ENCODE data around the gene ERMARD. TPM values are rescaled to one million over a fixed set of nuclear protein-coding genes. Genes with fewer than 3 reads are reported as not detected.
"Not testable (repeated sequence)": the region's sequence is repeated elsewhere in the genome, so short reads cannot be mapped to it uniquely, and the experiment has no call there.

The ERMARD gene
- total RNA-seq, 1 experiment from 2014 or later = 22.0 TPM

GRCh38 chr6:169755162-169755561, 3.7 kb downstream of the ERMARD start:
- H3K4me3 Mint-ChIP-seq (ENCODE audit: low read depth, unreplicated experiment) = no peak overlapping the region
- DNase-seq = no peak
- intact Hi-C loops (cut with micrococcal nuclease; ENCODE audit: unreplicated experiment) = no loop called here
- no peaks in the 10 kb centered on the region for H3K27me3 Mint-ChIP-seq (ENCODE audit: unreplicated experiment)
- CTCF ChIA-PET = no interaction called here
- H3K4me1 Mint-ChIP-seq (ENCODE audit: low read depth, unreplicated experiment) = peaks cover 15% of the 10 kb centered on the region
- H3K27ac Mint-ChIP-seq (ENCODE audit: unreplicated experiment) = no peak overlapping the region
- H3K9me3 Mint-ChIP-seq (ENCODE audit: low read depth, unreplicated experiment) = no peaks in the 10 kb centered on the region
- BruUV-seq (replicated peaks) = no TSS peak
- no peak for TF ChIP-seq CTCF (IDR thresholded peaks at IDR 0.05; ENCODE audit: unreplicated experiment)
- peaks cover 20% of the 10 kb centered on the region for H3K36me3 Mint-ChIP-seq (ENCODE audit: insufficient read depth, unreplicated experiment)

- Mint-ChIP-seq H3K27me3 (ENCODE audit: unreplicated experiment) (no peaks in the 10 kb centered on the region), H3K4me1 (ENCODE audit: low read depth, unreplicated experiment) (no peaks in the 10 kb centered on the region), H3K27ac (ENCODE audit: unreplicated experiment) (no peak overlapping the region), H3K4me3 (ENCODE audit: low read depth, unreplicated experiment) (no peak overlapping the region), H3K36me3 (ENCODE audit: insufficient read depth, unreplicated experiment) (peaks cover 13% of the 10 kb centered on the region), H3K9me3 (ENCODE audit: low read depth, unreplicated experiment) (no peaks in the 10 kb centered on the region)
- DNase-seq = no peak
- intact Hi-C loops (cut with micrococcal nuclease; ENCODE audit: unreplicated experiment) = no loop called here
- CTCF ChIA-PET = no interaction called here
- BruUV-seq (replicated peaks) = no TSS peak
- TF ChIP-seq CTCF (IDR thresholded peaks at IDR 0.05; ENCODE audit: unreplicated experiment) = no peak
These were observed 11.9 kb downstream of the ERMARD start for GRCh38 chr6:169763308-169763707.

GRCh38 chr6:169763881-169764280, 12.5 kb downstream of the ERMARD start:
- Mint-ChIP-seq H3K36me3 (ENCODE audit: insufficient read depth, unreplicated experiment) (peaks cover 13% of the 10 kb centered on the region), H3K4me3 (ENCODE audit: low read depth, unreplicated experiment) (no peak overlapping the region), H3K9me3 (ENCODE audit: low read depth, unreplicated experiment) (no peaks in the 10 kb centered on the region), H3K4me1 (ENCODE audit: low read depth, unreplicated experiment) (no peaks in the 10 kb centered on the region), H3K27ac (ENCODE audit: unreplicated experiment) (no peak overlapping the region), H3K27me3 (ENCODE audit: unreplicated experiment) (no peaks in the 10 kb centered on the region)
- intact Hi-C loops (cut with micrococcal nuclease; ENCODE audit: unreplicated experiment) = no loop called here
- DNase-seq = no peak
- no TSS peak for BruUV-seq (replicated peaks)
- TF ChIP-seq CTCF (IDR thresholded peaks at IDR 0.05; ENCODE audit: unreplicated experiment) = no peak
- CTCF ChIA-PET = no interaction called here

GRCh38 chr6:169765789-169766188, 14.4 kb downstream of the ERMARD start:
- DNase-seq; H3K27me3 Mint-ChIP-seq (ENCODE audit: unreplicated experiment); H3K4me3 Mint-ChIP-seq (ENCODE audit: low read depth, unreplicated experiment); H3K27ac Mint-ChIP-seq (ENCODE audit: unreplicated experiment); H3K4me1 Mint-ChIP-seq (ENCODE audit: low read depth, unreplicated experiment); H3K9me3 Mint-ChIP-seq (ENCODE audit: low read depth, unreplicated experiment); intact Hi-C loops (cut with micrococcal nuclease; ENCODE audit: unreplicated experiment); CTCF ChIA-PET; BruUV-seq (replicated peaks): not testable (repeated sequence)
- H3K36me3 Mint-ChIP-seq (ENCODE audit: insufficient read depth, unreplicated experiment) = peaks cover 13% of the 10 kb centered on the region

- Mint-ChIP-seq H3K27ac (ENCODE audit: unreplicated experiment) (no peak overlapping the region), H3K9me3 (ENCODE audit: low read depth, unreplicated experiment) (no peaks in the 10 kb centered on the region), H3K4me3 (ENCODE audit: low read depth, unreplicated experiment) (no peak overlapping the region), H3K27me3 (ENCODE audit: unreplicated experiment) (no peaks in the 10 kb centered on the region), H3K4me1 (ENCODE audit: low read depth, unreplicated experiment) (no peaks in the 10 kb centered on the region), H3K36me3 (ENCODE audit: insufficient read depth, unreplicated experiment) (peaks cover 13% of the 10 kb centered on the region)
- CTCF ChIA-PET = no interaction called here
- no peak for DNase-seq
- intact Hi-C loops (cut with micrococcal nuclease; ENCODE audit: unreplicated experiment) = no loop called here
- no TSS peak for BruUV-seq (replicated peaks)
- TF ChIP-seq CTCF (IDR thresholded peaks at IDR 0.05; ENCODE audit: unreplicated experiment) = no peak
These were observed 14.8 kb downstream of the ERMARD start for GRCh38 chr6:169766232-169766631.
